OCI-LY1 (cell line): Measurements from ENCODE around the gene KCNE2.
"Not testable (repeated sequence)": the region's sequence is repeated elsewhere in the genome, so short reads cannot be mapped to it uniquely, and the experiment has no call there.

Source experiments
- CTCF ChIP-seq: fragments of 200-600 bp; sonication (generic), shearing (Covaris generic); IDR thresholded peaks from 2 replicates; pipeline ENCODE4 v1.5.1; 2017; ENCODE audit warnings: mild to moderate bottlenecking, antibody characterized with exemption, low read length, moderate library complexity, mixed read lengths
- EZH2 ChIP-seq: fragments of 200-600 bp; sonication (generic), shearing (Covaris generic); IDR thresholded peaks from 2 replicates; pipeline ENCODE4 v1.8.0; 2017; ENCODE audit warnings: borderline replicate concordance, mixed run types, mild to moderate bottlenecking, antibody characterized with exemption, low read length, moderate library complexity, mixed read lengths

GRCh38 chr21:34375619-34375972, 11.8 kb downstream of the KCNE2 start:
- not testable (repeated sequence) for TF ChIP-seq CTCF, EZH2
